ENCODE measurements around the gene SBNO1. TPM values are rescaled to one million over a fixed set of nuclear protein-coding genes. Genes with fewer than 3 reads are reported as not detected.
"Not testable (repeated sequence)": the region's sequence is repeated elsewhere in the genome, so short reads cannot be mapped to it uniquely, and the experiment has no call there.

SBNO1 gene
- total and polyA plus RNA-seq, 2 donors (not counting 3 experiments of a cell fraction or from before 2014, with no cell fraction given): 4.8 to 34.2 TPM

GRCh38 chr12:123371667-123372368 is 7.2 kb upstream of the SBNO1 start:
- dilution Hi-C loops (cut with MboI; ENCODE audit: extremely low pct_ligation_motif_present, low sequenced_read_pairs); CTCF ChIA-PET; H4K20me1 ChIP-seq (replicated peaks; ENCODE audit: control insufficient read depth, extremely low read depth, insufficient read depth, low read length); H3K9me3 ChIP-seq (replicated peaks; ENCODE audit: control insufficient read depth, insufficient read depth, low read length); POLR2A ChIA-PET; FAIRE-seq; H3K9ac ChIP-seq (replicated peaks; ENCODE audit: extremely low read depth, insufficient read depth, low read length); BruUV-seq (replicated peaks); H3K4me2 ChIP-seq (ENCODE audit: insufficient read depth, low read length); H3K4me3 ChIP-seq (replicated peaks in 1 of 3; ENCODE audit: insufficient read depth in 1 of 3, low read depth in 1 of 3, low read length in 3 of 3); H3K27me3 ChIP-seq (ENCODE audit: control insufficient read depth in 2 of 2, insufficient read depth in 2 of 2, low read length in 2 of 2); H3K79me2 ChIP-seq (ENCODE audit: control insufficient read depth, insufficient read depth, low read length); intact Hi-C loops (cut with micrococcal nuclease); H3K9me1 ChIP-seq (replicated peaks; ENCODE audit: control insufficient read depth, extremely low read depth, insufficient read depth, low read length); H3K4me1 ChIP-seq (ENCODE audit: control insufficient read depth, extremely low read depth, insufficient read depth, low read length); H3K27ac ChIP-seq (ENCODE audit: insufficient read depth, low read depth, low read length); H3K36me3 ChIP-seq (ENCODE audit: control insufficient read depth in 2 of 2, extremely low read depth in 1 of 2, insufficient read depth in 2 of 2, low read length in 2 of 2); H2AFZ ChIP-seq (ENCODE audit: low read depth, low read length); DNase-seq (ENCODE audit: low read depth, low spot score): not testable (repeated sequence)

GRCh38 chr12:123369229-123369628 is 4.6 kb upstream of the SBNO1 start:
- no peak overlapping the region for H3K27ac ChIP-seq (ENCODE audit: insufficient read depth, low read depth, low read length)
- no peaks in the 10 kb centered on the region for H3K9me3 ChIP-seq (replicated peaks; ENCODE audit: control insufficient read depth, insufficient read depth, low read length)
- DNase-seq (ENCODE audit: low read depth, low spot score) (no peak), FAIRE-seq (no peak)
- BruUV-seq (replicated peaks): no TSS peak
- no peaks in the 10 kb centered on the region for H3K36me3 ChIP-seq (ENCODE audit: control insufficient read depth in 2 of 2, extremely low read depth in 1 of 2, insufficient read depth in 2 of 2, low read length in 2 of 2)
- dilution Hi-C loops (cut with MboI; ENCODE audit: extremely low pct_ligation_motif_present, low sequenced_read_pairs) (no loop called here), intact Hi-C loops (cut with micrococcal nuclease) (no loop called here)
- no peaks in the 10 kb centered on the region for H3K9me1 ChIP-seq (replicated peaks; ENCODE audit: control insufficient read depth, extremely low read depth, insufficient read depth, low read length)
- peaks cover 8% of the 10 kb centered on the region for H3K4me1 ChIP-seq (ENCODE audit: control insufficient read depth, extremely low read depth, insufficient read depth, low read length)
- no peaks in the 10 kb centered on the region for H4K20me1 ChIP-seq (replicated peaks; ENCODE audit: control insufficient read depth, extremely low read depth, insufficient read depth, low read length)
- no peak overlapping the region for H3K9ac ChIP-seq (replicated peaks; ENCODE audit: extremely low read depth, insufficient read depth, low read length)
- H3K4me3 ChIP-seq (replicated peaks in 1 of 3; ENCODE audit: insufficient read depth in 1 of 3, low read depth in 1 of 3, low read length in 3 of 3): no peak overlapping the region
- no peak overlapping the region for H3K4me2 ChIP-seq (ENCODE audit: insufficient read depth, low read length)
- H2AFZ ChIP-seq (ENCODE audit: low read depth, low read length): no peak overlapping the region
- H3K79me2 ChIP-seq (ENCODE audit: control insufficient read depth, insufficient read depth, low read length): peaks cover 4% of the 10 kb centered on the region
- TF ChIP-seq EZH2 (IDR thresholded peaks at IDR 0.05; ENCODE audit: borderline replicate concordance, low read depth, low read length, severe bottlenecking) (no peak), CTCF (IDR thresholded peaks at IDR 0.05; ENCODE audit: extremely low read depth in 1 of 2, insufficient read depth in 1 of 2, low read depth in 1 of 2, low read length in 2 of 2) (no peak), GATA2 (IDR thresholded peaks at IDR 0.05; ENCODE audit: insufficient read depth, insufficient read length, low read depth, low read length) (no peak), JUN (IDR thresholded peaks at IDR 0.05; ENCODE audit: borderline replicate concordance, insufficient read depth, insufficient read length, low read depth) (no peak), POLR2AphosphoS5 (IDR thresholded peaks at IDR 0.05; ENCODE audit: insufficient read depth, low read depth, low read length) (no peak), POLR2A (IDR thresholded peaks at IDR 0.05; ENCODE audit: low read depth, low read length) (no peak), MAX (IDR thresholded peaks at IDR 0.05; ENCODE audit: insufficient read depth, insufficient read length) (no peak), MYC (IDR thresholded peaks at IDR 0.05; ENCODE audit: low read depth, low read length) (no peak)
- H3K27me3 ChIP-seq (ENCODE audit: control insufficient read depth in 2 of 2, insufficient read depth in 2 of 2, low read length in 2 of 2): no peaks in the 10 kb centered on the region
- POLR2A ChIA-PET: no interaction called here
- CTCF ChIA-PET: no interaction called here

- H3K27ac ChIP-seq (ENCODE audit: insufficient read depth, low read depth, low read length); BruUV-seq (replicated peaks); H3K4me2 ChIP-seq (ENCODE audit: insufficient read depth, low read length); FAIRE-seq; H3K9me1 ChIP-seq (replicated peaks; ENCODE audit: control insufficient read depth, extremely low read depth, insufficient read depth, low read length); H3K36me3 ChIP-seq (ENCODE audit: control insufficient read depth in 2 of 2, extremely low read depth in 1 of 2, insufficient read depth in 2 of 2, low read length in 2 of 2); intact Hi-C loops (cut with micrococcal nuclease); DNase-seq (ENCODE audit: low read depth, low spot score); H3K27me3 ChIP-seq (ENCODE audit: control insufficient read depth in 2 of 2, insufficient read depth in 2 of 2, low read length in 2 of 2); POLR2A ChIA-PET; H3K9ac ChIP-seq (replicated peaks; ENCODE audit: extremely low read depth, insufficient read depth, low read length); H4K20me1 ChIP-seq (replicated peaks; ENCODE audit: control insufficient read depth, extremely low read depth, insufficient read depth, low read length); H3K4me3 ChIP-seq (replicated peaks in 1 of 3; ENCODE audit: insufficient read depth in 1 of 3, low read depth in 1 of 3, low read length in 3 of 3); dilution Hi-C loops (cut with MboI; ENCODE audit: extremely low pct_ligation_motif_present, low sequenced_read_pairs); H2AFZ ChIP-seq (ENCODE audit: low read depth, low read length); H3K4me1 ChIP-seq (ENCODE audit: control insufficient read depth, extremely low read depth, insufficient read depth, low read length); H3K9me3 ChIP-seq (replicated peaks; ENCODE audit: control insufficient read depth, insufficient read depth, low read length): not testable (repeated sequence)
- peaks cover 12% of the 10 kb centered on the region for H3K79me2 ChIP-seq (ENCODE audit: control insufficient read depth, insufficient read depth, low read length)
- CTCF ChIA-PET: interaction anchor here (1.2 kb wide), 1 partner anchor 15 kb away, joined by 4 read pairs; the partner anchor contains the start of gene KMT5A
Observed at GRCh38 chr12:123368431-123368830, 3.8 kb upstream of the SBNO1 start.
